PFSK-1 (cell line): ENCODE data around the gene HSD17B12.

Experiments used
- FOXP2 ChIP-seq: optimal IDR thresholded peaks from 2 replicates; pipeline ENCODE3; 2011; ENCODE audit warnings: borderline replicate concordance, control low read depth, inconsistent platforms; ENCODE audit not compliant: insufficient read depth; ENCODE audit errors: extremely low read length, extremely low read depth
- POLR2AphosphoS5 ChIP-seq: IDR thresholded peaks from 2 replicates; pipeline ENCODE4 v1.6.1; 2012; ENCODE audit warnings: low read depth, mild to moderate bottlenecking, control low read depth, low read length, moderate library complexity
- SIN3A ChIP-seq: IDR thresholded peaks from 2 replicates; pipeline ENCODE4 v1.6.1; 2012; ENCODE audit warnings: mild to moderate bottlenecking, low read length, moderate library complexity, borderline replicate concordance; ENCODE audit not compliant: insufficient read depth
- TAF1 ChIP-seq: IDR thresholded peaks from 2 replicates; pipeline ENCODE4 v1.6.1; 2012; ENCODE audit warnings: low read length, control low read depth, borderline replicate concordance; ENCODE audit not compliant: insufficient read depth
- TF ChIP-seq, protein P1 (sequence below), 2 experiments: IDR thresholded peaks; 2 replicates each; pipeline versions ENCODE4 v1.6.1 to v1.8.0; 2011 to 2012; ENCODE audit warnings: low read depth in 2 of 2, low read length in 2 of 2, control low read depth in 1 of 2, inconsistent platforms in 1 of 2, mild to moderate bottlenecking in 1 of 2, moderate library complexity in 1 of 2; ENCODE audit not compliant: insufficient read depth in 1 of 2

Gene HSD17B12

DNA sequence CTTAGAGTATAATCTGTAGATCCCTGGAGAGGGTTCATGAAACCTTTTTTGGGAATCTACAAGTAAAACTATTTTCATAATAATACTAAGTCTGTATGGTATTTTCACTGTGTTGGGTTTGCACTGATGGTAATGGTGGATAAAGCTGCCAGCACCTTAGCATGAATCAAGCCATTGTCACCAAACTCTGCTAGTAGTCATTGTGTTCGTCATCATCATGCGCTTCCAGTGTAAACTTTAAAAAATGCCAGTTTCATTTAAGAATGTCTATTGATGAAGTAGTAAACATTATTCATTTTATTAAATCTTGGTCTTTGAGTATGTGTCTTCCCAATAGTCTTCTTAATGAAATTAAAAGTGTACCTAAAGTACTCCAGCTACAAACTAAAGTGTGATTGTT, 215.1 kb downstream of the HSD17B12 start:
- TF ChIP-seq, protein P1, sequence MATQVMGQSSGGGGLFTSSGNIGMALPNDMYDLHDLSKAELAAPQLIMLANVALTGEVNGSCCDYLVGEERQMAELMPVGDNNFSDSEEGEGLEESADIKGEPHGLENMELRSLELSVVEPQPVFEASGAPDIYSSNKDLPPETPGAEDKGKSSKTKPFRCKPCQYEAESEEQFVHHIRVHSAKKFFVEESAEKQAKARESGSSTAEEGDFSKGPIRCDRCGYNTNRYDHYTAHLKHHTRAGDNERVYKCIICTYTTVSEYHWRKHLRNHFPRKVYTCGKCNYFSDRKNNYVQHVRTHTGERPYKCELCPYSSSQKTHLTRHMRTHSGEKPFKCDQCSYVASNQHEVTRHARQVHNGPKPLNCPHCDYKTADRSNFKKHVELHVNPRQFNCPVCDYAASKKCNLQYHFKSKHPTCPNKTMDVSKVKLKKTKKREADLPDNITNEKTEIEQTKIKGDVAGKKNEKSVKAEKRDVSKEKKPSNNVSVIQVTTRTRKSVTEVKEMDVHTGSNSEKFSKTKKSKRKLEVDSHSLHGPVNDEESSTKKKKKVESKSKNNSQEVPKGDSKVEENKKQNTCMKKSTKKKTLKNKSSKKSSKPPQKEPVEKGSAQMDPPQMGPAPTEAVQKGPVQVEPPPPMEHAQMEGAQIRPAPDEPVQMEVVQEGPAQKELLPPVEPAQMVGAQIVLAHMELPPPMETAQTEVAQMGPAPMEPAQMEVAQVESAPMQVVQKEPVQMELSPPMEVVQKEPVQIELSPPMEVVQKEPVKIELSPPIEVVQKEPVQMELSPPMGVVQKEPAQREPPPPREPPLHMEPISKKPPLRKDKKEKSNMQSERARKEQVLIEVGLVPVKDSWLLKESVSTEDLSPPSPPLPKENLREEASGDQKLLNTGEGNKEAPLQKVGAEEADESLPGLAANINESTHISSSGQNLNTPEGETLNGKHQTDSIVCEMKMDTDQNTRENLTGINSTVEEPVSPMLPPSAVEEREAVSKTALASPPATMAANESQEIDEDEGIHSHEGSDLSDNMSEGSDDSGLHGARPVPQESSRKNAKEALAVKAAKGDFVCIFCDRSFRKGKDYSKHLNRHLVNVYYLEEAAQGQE (IDR thresholded peaks at IDR 0.05; ENCODE audit: insufficient read depth in 1 of 2, low read depth in 2 of 2, low read length in 2 of 2): no peak
- TF ChIP-seq TAF1 (no peak), FOXP2 (no peak), POLR2AphosphoS5 (no peak), SIN3A (no peak)

GRCh38 chr11:43898574-43898973, 218.0 kb downstream of the HSD17B12 start:
- TF ChIP-seq POLR2AphosphoS5 (no peak), SIN3A (no peak), TAF1 (no peak), FOXP2 (no peak)
- TF ChIP-seq, protein P1 (IDR thresholded peaks at IDR 0.05; ENCODE audit: insufficient read depth in 1 of 2, low read depth in 2 of 2, low read length in 2 of 2): no peak

DNA sequence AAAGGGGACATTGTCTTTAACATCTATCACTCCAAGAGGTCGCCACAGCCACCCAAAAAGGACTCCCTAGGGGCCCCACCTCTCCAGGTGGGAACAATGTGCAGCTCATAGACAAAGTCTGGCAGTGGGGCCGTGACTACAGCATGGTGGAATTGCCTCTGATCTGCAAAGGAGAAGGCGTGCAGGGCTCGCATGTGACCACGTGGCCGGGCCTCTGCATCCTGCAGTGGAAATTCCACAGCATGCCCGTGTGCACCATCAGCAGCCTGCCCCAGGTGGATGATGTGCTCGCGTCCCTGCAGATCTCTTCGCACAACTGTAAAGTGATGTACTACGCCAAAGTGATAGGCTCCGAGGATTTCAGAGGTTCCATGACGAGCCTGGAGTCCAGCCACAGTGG, 218.6 kb downstream of the HSD17B12 start:
- TF ChIP-seq TAF1 (no peak), SIN3A (no peak), FOXP2 (no peak), POLR2AphosphoS5 (no peak)
- TF ChIP-seq, protein P1 (IDR thresholded peaks at IDR 0.05; ENCODE audit: insufficient read depth in 1 of 2, low read depth in 2 of 2, low read length in 2 of 2): no peak

DNA sequence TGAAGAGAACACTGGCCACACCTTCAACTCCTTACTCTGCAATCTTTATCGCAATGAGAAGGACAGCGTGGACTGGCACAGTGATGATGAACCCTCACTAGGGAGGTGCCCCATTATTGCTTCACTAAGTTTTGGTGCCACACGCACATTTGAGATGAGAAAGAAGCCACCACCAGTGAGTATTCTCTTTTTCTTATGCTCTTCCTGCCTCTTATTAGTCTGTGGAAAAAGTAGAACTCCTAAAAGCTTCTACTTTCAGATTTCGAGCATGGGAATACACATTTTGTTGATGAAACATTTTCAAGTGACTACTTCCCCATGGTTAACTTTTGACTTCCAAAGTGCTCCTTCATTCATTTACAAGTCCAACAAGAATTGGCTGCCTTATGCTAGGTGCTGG, 221.0 kb downstream of the HSD17B12 start:
- TF ChIP-seq SIN3A: no peak
- TF ChIP-seq POLR2AphosphoS5: no peak
- TF ChIP-seq, protein P1 (IDR thresholded peaks at IDR 0.05; ENCODE audit: insufficient read depth in 1 of 2, low read depth in 2 of 2, low read length in 2 of 2): no peak

DNA sequence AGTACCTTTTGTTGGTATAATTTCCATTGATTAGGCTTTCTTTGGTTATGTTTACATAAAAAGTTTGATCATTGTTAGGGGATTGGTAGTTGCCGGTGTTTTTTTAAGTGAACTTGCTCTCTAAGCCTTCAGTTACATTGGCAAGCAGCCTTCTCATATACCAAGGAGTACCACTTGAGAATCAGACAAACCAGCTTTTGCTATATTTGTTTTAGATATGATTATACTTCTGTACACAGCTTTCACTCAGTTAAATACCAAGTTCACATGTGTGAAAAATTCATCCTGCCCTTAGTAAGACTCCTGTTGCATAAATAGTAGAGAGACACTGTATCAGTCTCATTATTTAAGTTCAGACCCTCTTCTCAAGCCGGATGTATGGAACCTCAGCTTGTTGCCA, 222.5 kb downstream of the HSD17B12 start:
- TF ChIP-seq FOXP2 (no peak), TAF1 (no peak), SIN3A (no peak), POLR2AphosphoS5 (no peak)
- TF ChIP-seq, protein P1 (IDR thresholded peaks at IDR 0.05; ENCODE audit: insufficient read depth in 1 of 2, low read depth in 2 of 2, low read length in 2 of 2): no peak
